SK-N-MC (cell line): ENCODE data around the gene KANTR.

ENCODE experiments used
- EZH2 ChIP-seq: fragments of 200-600 bp; sonication (generic); IDR thresholded peaks from one replicate; pipeline ENCODE4 v1.6.1; 2017; ENCODE audit warnings: antibody characterized with exemption
- POLR2AphosphoS5 ChIP-seq: IDR thresholded peaks from 2 replicates; pipeline ENCODE4 v1.6.1; 2012; ENCODE audit warnings: mild to moderate bottlenecking, low read depth, low read length, borderline replicate concordance

DNA sequence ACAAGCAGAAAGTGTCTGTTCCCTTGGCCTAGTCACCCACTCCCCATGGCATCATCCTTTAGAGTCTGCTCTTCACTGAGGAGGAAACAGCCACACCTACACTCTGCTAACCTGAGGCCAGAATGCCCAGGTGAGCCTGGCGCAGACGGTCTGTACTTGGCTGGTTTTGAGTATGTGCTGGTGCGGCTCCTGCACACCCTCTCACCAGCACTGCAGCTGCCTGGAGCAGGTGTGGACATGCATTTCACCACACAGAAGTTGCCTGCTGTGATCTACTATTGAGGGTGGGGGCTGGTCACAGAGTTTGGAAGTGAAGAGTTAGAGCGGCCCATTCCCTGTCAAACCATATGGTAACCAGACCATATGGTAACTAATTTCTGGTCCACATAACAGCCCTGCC lies 39.5 kb downstream of the KANTR start:
- TF ChIP-seq EZH2 (no peak), POLR2AphosphoS5 (no peak)
